GM19452 (cell line): ENCODE data around the gene RASA3.
A peak's percentile ranks its signal among the peaks of the same experiment; 100 is the strongest.
"Not testable (repeated sequence)": the region's sequence is repeated elsewhere in the genome, so short reads cannot be mapped to it uniquely, and the experiment has no call there.

Source experiments
- ATAC-seq: cut with Tn5 transposase; IDR thresholded peaks from one replicate; pipeline ENCODE4 v1.9.1; 2021; ENCODE audit not compliant: unreplicated experiment

Gene RASA3

GRCh38 chr13:114155926-114156883, 23.8 kb upstream of the RASA3 start:
- ATAC-seq = no peak

GRCh38 chr13:114155320-114155719, 22.9 kb upstream of the RASA3 start:
- no peak for ATAC-seq

- no peak for ATAC-seq
Observed at GRCh38 chr13:114154476-114154875, 22.1 kb upstream of the RASA3 start.

- ATAC-seq = no peak
Observed at GRCh38 chr13:114153485-114154080, 21.2 kb upstream of the RASA3 start.

- no peak for ATAC-seq
Observed at GRCh38 chr13:114152831-114153371, 20.5 kb upstream of the RASA3 start.

GRCh38 chr13:114152285-114152645, 19.8 kb upstream of the RASA3 start:
- no peak for ATAC-seq

- no peak for ATAC-seq
Observed at GRCh38 chr13:114151565-114152284, 19.3 kb upstream of the RASA3 start.

GRCh38 chr13:114151031-114151430, 18.6 kb upstream of the RASA3 start:
- no peak for ATAC-seq

GRCh38 chr13:114149774-114150740, 17.6 kb upstream of the RASA3 start:
- no peak for ATAC-seq

- ATAC-seq = not testable (repeated sequence)
Observed at GRCh38 chr13:114148886-114149285, 16.5 kb upstream of the RASA3 start.

GRCh38 chr13:114148521-114148855, 16.1 kb upstream of the RASA3 start:
- peak; percentile 91 for ATAC-seq

GRCh38 chr13:114147803-114148520, 15.5 kb upstream of the RASA3 start:
- ATAC-seq = peak; percentile 40

GRCh38 chr13:114146629-114147028, 14.2 kb upstream of the RASA3 start:
- no peak for ATAC-seq

GRCh38 chr13:114146173-114146572, 13.8 kb upstream of the RASA3 start:
- ATAC-seq = no peak

GRCh38 chr13:114145722-114146121, 13.3 kb upstream of the RASA3 start:
- ATAC-seq = no peak

GRCh38 chr13:114145256-114145655, 12.8 kb upstream of the RASA3 start:
- ATAC-seq = no peak

- no peak for ATAC-seq
Observed at GRCh38 chr13:114144606-114145244, 12.3 kb upstream of the RASA3 start.

- no peak for ATAC-seq
Observed at GRCh38 chr13:114143806-114144605, 11.6 kb upstream of the RASA3 start.
